Testis (tissue), 5 donors: ENCODE results near the gene FGF12. TPM values are rescaled to one million over a fixed set of nuclear protein-coding genes. Genes with fewer than 3 reads are reported as not detected.
"Not testable (repeated sequence)": the region's sequence is repeated elsewhere in the genome, so short reads cannot be mapped to it uniquely, and the experiment has no call there.

Experiments
- DNase-seq: peaks from one replicate; pipeline ENCODE4 v3.0.0-alpha.2; 2019
- H3K27ac ChIP-seq, 2 donors: fragments of 200-600 bp; sonication (generic); one replicate each; pipeline ENCODE4 v1.5.1; 2019
- H3K27me3 ChIP-seq: fragments of 200-600 bp; sonication (generic); one replicate; pipeline ENCODE4 v1.5.1; 2019
- H3K36me3 ChIP-seq: fragments of 200-600 bp; sonication (generic); one replicate; pipeline ENCODE4 v1.5.1; 2017; ENCODE audit warnings: low read depth; ENCODE audit errors: missing control alignments
- H3K4me1 ChIP-seq: fragments of 200-600 bp; sonication (generic); one replicate; pipeline ENCODE4 v1.5.1; 2019
- H3K4me3 ChIP-seq, 2 donors: fragments of 200-600 bp; sonication (generic); one replicate each; pipeline ENCODE4 v1.5.1; 2017 to 2019
- H3K9me3 ChIP-seq: fragments of 200-600 bp; sonication (generic); one replicate; pipeline ENCODE4 v1.5.1; 2017
- POLR2A ChIP-seq: fragments of 450-650 bp; IDR thresholded peaks from one replicate; pipeline ENCODE4 v1.6.1; 2017; ENCODE audit warnings: antibody characterized with exemption, mild to moderate bottlenecking, moderate library complexity
- WGBS, 2 donors: methylation state at CpG; one replicate each; pipeline ENCODE4 v1.1.5; 2018; 5-methylcytosine and 5-hydroxymethylcytosine counted together
- intact Hi-C: fragments of 100-400 bp; cut with DNase I; formaldehyde crosslinking; loops from one replicate; pipeline ENCODE4 v1.15.1; 2023; ENCODE audit warnings: low total_unique reads
- long read RNA-seq, 2 donors: transcript quantifications; one replicate each; lab custom pipeline, GENCODE V29; 2026
- polyA plus RNA-seq: library from polyadenylated mRNA; stranded (reverse); fragments of 350-450 nt; fragmentation: Illumina TruSeq; extraction: RNeasy Lipid Tissue Mini Kit (QIAGEN cat#74804); gene quantifications from one replicate; pipeline ENCODE4 v1.2.3, GENCODE V29; 2014; ENCODE audit warnings: low read depth, low replicate concordance; ENCODE audit not compliant: insufficient read depth
- total RNA-seq, 2 donors: library from RNA; depleted of rRNA; stranded (reverse); fragments of >200 nt; gene quantifications; one replicate each; pipeline ENCODE4 v1.2.3, GENCODE V29; 2016
- TF ChIP-seq, protein P1 (sequence below), 3 experiments: fragments of 450-650 bp in 2 of 3; fragments of 200-600 bp in 1 of 3; sonication (generic) in 1 of 3; IDR thresholded peaks; one replicate each; pipeline ENCODE4 v1.5.1; 2016 to 2019; ENCODE audit warnings: antibody characterized with exemption in 3 of 3, mild to moderate bottlenecking in 2 of 3, moderate library complexity in 1 of 3

The FGF12 gene
- total RNA-seq (1 to 10 TPM; 2.3 to 3.0 TPM), polyA plus RNA-seq (3.3 TPM)
- long read RNA-seq, donor 1, partial matches to known transcripts = 0 of 1 reads
- long read RNA-seq, donor 1, other reads (novel, unspliced or antisense) = 0 of 1 reads
- long read RNA-seq, donor 2, partial matches to known transcripts = 0 of 1 reads
- long read RNA-seq, donor 2, other reads (novel, unspliced or antisense) = 0 of 1 reads

DNA sequence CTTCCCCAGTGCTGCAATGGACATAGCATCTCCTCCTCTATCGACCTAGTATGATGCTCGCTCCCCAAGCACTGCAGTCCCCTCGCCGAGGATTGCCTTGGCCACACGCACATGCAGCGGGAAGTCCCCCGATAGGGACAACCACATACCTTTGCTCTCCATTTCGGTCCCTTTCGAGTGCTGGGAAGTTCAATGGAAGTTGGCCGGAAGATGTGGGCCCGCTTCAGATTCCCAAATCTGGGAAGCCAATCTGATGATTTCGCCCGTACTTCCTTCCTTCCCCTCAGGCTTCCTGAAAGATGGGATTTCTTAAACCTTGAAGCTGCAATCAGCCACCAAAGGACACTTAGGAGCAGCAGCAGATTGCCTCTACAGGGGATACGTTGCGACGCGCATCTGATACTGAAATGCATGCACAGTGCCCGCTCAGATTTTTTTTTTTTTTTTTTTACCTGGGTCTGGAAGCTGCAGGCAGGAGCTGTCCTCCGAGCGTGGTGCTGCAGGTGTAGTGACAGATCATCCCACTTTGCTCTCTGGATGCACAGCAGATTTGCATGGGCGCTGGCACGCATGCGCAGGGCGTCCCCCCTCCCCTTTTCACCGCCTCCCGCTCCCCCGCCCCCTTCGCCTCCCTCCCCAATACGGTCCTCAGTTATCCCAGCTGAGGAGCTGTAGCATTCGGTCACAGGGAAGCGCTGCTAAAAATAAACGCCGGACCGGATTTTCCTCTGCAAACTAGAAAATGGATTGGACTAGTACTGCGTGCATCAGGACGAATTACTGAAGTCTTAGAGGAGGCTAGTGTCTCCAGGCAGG lies at the start of gene FGF12:
FGF12 (minus strand) TSS at position 510 of the 816 bp plus-strand sequence.
- Histone ChIP-seq H3K36me3 (no peaks in the 10 kb centered on the region), H3K27ac (no peak within 1 kb of the TSS), H3K4me1 (peaks cover 3% of the 10 kb centered on the region), H3K27me3 (no peaks in the 10 kb centered on the region), H3K4me3 (peak within 1 kb of the TSS; percentile 2 to 26), H3K9me3 (no peaks in the 10 kb centered on the region)
- 1 to 2% methylated on average over 26 to 35 of the region's 36 CpGs for WGBS, 2 donors
- TF ChIP-seq, protein P1, sequence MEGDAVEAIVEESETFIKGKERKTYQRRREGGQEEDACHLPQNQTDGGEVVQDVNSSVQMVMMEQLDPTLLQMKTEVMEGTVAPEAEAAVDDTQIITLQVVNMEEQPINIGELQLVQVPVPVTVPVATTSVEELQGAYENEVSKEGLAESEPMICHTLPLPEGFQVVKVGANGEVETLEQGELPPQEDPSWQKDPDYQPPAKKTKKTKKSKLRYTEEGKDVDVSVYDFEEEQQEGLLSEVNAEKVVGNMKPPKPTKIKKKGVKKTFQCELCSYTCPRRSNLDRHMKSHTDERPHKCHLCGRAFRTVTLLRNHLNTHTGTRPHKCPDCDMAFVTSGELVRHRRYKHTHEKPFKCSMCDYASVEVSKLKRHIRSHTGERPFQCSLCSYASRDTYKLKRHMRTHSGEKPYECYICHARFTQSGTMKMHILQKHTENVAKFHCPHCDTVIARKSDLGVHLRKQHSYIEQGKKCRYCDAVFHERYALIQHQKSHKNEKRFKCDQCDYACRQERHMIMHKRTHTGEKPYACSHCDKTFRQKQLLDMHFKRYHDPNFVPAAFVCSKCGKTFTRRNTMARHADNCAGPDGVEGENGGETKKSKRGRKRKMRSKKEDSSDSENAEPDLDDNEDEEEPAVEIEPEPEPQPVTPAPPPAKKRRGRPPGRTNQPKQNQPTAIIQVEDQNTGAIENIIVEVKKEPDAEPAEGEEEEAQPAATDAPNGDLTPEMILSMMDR (IDR thresholded peaks at IDR 0.05) = no peak
- peak; percentile 76 for DNase-seq
- intact Hi-C loops = no loop called here

DNA sequence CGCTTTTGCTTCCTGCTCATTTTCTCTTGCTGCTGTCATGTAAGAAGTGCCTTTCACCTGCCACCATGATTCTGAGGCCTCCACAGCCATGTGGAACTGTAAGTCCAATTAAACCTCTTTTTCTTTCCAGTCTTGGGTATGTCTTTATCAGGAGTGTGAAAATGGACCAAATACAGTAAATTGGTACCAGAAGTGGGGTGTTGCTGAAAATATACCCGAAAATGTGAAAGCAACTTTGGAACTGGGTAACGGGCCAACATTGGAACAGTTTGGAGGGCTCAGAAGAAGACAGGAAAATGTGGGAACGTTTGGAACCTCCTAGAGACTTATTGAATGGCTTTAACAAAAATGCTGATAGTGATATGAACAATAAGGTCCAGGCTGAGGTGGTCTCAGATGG lies 47.0 kb upstream of the FGF12 start:
- intact Hi-C loops, H3K27me3 ChIP-seq, DNase-seq, H3K4me1 ChIP-seq, H3K36me3 ChIP-seq, H3K27ac ChIP-seq, H3K9me3 ChIP-seq, H3K4me3 ChIP-seq: not testable (repeated sequence)
- WGBS, 2 donors = 74 to 85% methylated on average over 4 of the region's 4 CpGs

DNA sequence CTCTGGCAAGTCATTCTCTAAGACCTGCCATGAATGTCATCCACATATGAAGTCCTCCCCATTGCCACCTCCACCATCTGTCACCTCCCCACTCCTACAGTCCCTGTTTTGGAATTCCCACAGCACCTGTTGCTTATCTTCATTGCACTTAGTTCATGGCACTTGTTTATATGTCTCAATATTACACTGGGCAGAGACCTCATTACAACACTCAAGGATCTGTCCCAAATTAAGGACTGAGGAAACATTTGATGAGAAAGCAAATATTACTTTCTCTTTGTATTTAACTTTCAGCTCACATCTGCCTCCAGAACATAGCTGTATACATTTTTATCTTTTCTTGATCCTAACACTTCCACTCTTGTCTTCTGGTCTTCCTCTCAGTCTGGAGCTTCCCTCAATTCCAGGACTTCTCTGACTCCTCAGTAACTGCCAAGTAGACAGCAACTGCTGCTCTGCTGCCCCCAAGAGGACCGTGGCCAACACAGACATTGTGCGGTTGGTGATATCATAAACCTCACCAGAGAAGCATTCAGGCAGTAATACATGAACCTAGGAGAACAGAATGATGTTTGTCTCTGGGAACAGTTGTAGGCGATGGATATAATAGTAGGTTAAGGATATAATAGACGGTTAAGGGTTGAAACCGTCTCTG lies 45.0 kb upstream of the FGF12 start:
- TF ChIP-seq POLR2A = no peak
- TF ChIP-seq, protein P1 (IDR thresholded peaks at IDR 0.05) = peak in 1 of 3 experiments; percentile 2
- DNase-seq = peak; percentile 62
- Histone ChIP-seq H3K36me3 (no peaks in the 10 kb centered on the region), H3K4me3 (no peak overlapping the region), H3K4me1 (no peaks in the 10 kb centered on the region), H3K9me3 (no peaks in the 10 kb centered on the region), H3K27ac (no peak overlapping the region), H3K27me3 (no peaks in the 10 kb centered on the region)
- intact Hi-C loops = no loop called here
- WGBS, 2 donors = 60 to 65% methylated on average over 5 of the region's 5 CpGs

GRCh38 chr3:192758654-192759053 lies 31.3 kb upstream of the FGF12 start:
- DNase-seq = no peak
- no peak overlapping the region for H3K4me3 ChIP-seq
- H3K27me3 ChIP-seq = no peaks in the 10 kb centered on the region
- no peaks in the 10 kb centered on the region for H3K36me3 ChIP-seq
- 89 to 92% methylated on average over 7 of the region's 7 CpGs for WGBS, 2 donors
- no peak for TF ChIP-seq POLR2A
- no peaks in the 10 kb centered on the region for H3K4me1 ChIP-seq
- intact Hi-C loops = no loop called here
- no peak overlapping the region for H3K27ac ChIP-seq
- H3K9me3 ChIP-seq = no peaks in the 10 kb centered on the region

DNA sequence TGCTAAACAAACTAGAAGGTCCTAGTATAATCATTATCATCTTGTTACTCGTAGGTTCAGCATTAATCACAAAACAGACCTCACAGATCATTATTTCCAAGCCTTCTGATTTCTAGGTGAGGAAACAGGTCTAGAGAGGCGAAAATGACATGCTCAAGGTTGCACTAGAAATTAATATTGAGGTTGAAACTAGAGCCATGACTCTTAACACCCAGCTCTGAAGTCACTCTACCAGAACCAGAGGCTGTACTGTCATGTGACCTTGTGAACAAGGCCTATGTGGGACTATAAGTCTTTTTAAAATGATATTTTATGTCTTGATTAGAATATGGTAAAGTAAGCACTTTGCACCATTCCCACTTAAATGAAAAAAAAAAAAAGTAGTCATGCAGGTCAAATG lies 23.8 kb upstream of the FGF12 start:
- no peaks in the 10 kb centered on the region for H3K9me3 ChIP-seq
- H3K4me1 ChIP-seq = no peaks in the 10 kb centered on the region
- intact Hi-C loops = no loop called here
- no peaks in the 10 kb centered on the region for H3K27me3 ChIP-seq
- H3K4me3 ChIP-seq = no peak overlapping the region
- TF ChIP-seq, protein P1 (IDR thresholded peaks at IDR 0.05) = no peak
- TF ChIP-seq POLR2A = no peak
- WGBS, 2 donors = 54 to 58% methylated on average over 2 of the region's 2 CpGs
- H3K36me3 ChIP-seq = no peaks in the 10 kb centered on the region
- H3K27ac ChIP-seq = no peak overlapping the region
- no peak for DNase-seq
